Femur (tissue), 1 donor: ENCODE measurements around the gene MED7.
"Not testable (repeated sequence)": the region's sequence is repeated elsewhere in the genome, so short reads cannot be mapped to it uniquely, and the experiment has no call there.

Experiments used
- DNase-seq: peaks from one replicate; pipeline ENCODE4 v3.0.0-alpha.2; 2017

The MED7 gene

GRCh38 chr5:157142317-157143126, at the start of gene MED7:
MED7 (minus strand) TSS chr5:157142865; CDS start chr5:157139431, 3,434 bp downstream.
- peak; percentile 98 for DNase-seq

GRCh38 chr5:157189223-157189622, 46.6 kb upstream of the MED7 start:
- no peak for DNase-seq

GRCh38 chr5:157188270-157188669, 45.6 kb upstream of the MED7 start:
- no peak for DNase-seq

GRCh38 chr5:157187046-157187754, 44.5 kb upstream of the MED7 start:
- DNase-seq, result no peak

- no peak for DNase-seq
These were observed 43.8 kb upstream of the MED7 start for GRCh38 chr5:157186309-157187045.

- DNase-seq, result not testable (repeated sequence)
These were observed 42.5 kb upstream of the MED7 start for GRCh38 chr5:157185122-157185521.

GRCh38 chr5:157184117-157184670, 41.5 kb upstream of the MED7 start:
- DNase-seq, result no peak

- no peak for DNase-seq
These were observed 39.6 kb upstream of the MED7 start for GRCh38 chr5:157182143-157182757.

- no peak for DNase-seq
These were observed 38.0 kb upstream of the MED7 start, which contains the start of gene ITK for GRCh38 chr5:157180374-157181264. ITK (plus strand) TSS chr5:157180840; CDS start chr5:157180978, 138 bp downstream.

GRCh38 chr5:157178966-157179365, 36.3 kb upstream of the MED7 start:
- no peak for DNase-seq

- no peak for DNase-seq
These were observed 35.3 kb upstream of the MED7 start for GRCh38 chr5:157177953-157178352.

GRCh38 chr5:157175071-157175612, 32.5 kb upstream of the MED7 start:
- no peak for DNase-seq

GRCh38 chr5:157172403-157172802, 29.7 kb upstream of the MED7 start:
- no peak for DNase-seq

GRCh38 chr5:157168286-157168685, 25.6 kb upstream of the MED7 start:
- DNase-seq, result no peak

- DNase-seq, result no peak
These were observed 24.6 kb upstream of the MED7 start for GRCh38 chr5:157167214-157167621.

- no peak for DNase-seq
These were observed 23.8 kb upstream of the MED7 start, which contains the start of gene GARIN3 for GRCh38 chr5:157166214-157167213. GARIN3 (minus strand) TSS chr5:157166264; CDS start chr5:157166168, 96 bp downstream.

- DNase-seq, result no peak
These were observed 23.0 kb upstream of the MED7 start for GRCh38 chr5:157165668-157166067.

GRCh38 chr5:157165261-157165660, 22.6 kb upstream of the MED7 start:
- no peak for DNase-seq

GRCh38 chr5:157164521-157164920, 21.9 kb upstream of the MED7 start:
- DNase-seq, result no peak
